Medulla oblongata (tissue), 1 donor: ENCODE results near the gene SLC66A1.
"Not testable (repeated sequence)": the region's sequence is repeated elsewhere in the genome, so short reads cannot be mapped to it uniquely, and the experiment has no call there.

Experiments used
- DNase-seq: peaks from one replicate; pipeline ENCODE4 v3.0.0-alpha.2; 2015; ENCODE audit errors: extremely low spot score

Gene SLC66A1, protein sequence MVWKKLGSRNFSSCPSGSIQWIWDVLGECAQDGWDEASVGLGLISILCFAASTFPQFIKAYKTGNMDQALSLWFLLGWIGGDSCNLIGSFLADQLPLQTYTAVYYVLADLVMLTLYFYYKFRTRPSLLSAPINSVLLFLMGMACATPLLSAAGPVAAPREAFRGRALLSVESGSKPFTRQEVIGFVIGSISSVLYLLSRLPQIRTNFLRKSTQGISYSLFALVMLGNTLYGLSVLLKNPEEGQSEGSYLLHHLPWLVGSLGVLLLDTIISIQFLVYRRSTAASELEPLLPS

GRCh38 chr1:19311931-19312781 is at the start of gene SLC66A1, which contains the start of gene AKR7A2:
Gene SLC66A1, plus strand, starts transcription at chr1:19312326. Its CDS starts 5,352 bp downstream, at chr1:19317678.
Gene AKR7A2, minus strand, starts transcription at chr1:19312144. Its CDS starts 20 bp downstream, at chr1:19312124.
- peak; percentile 96 for DNase-seq

DNA sequence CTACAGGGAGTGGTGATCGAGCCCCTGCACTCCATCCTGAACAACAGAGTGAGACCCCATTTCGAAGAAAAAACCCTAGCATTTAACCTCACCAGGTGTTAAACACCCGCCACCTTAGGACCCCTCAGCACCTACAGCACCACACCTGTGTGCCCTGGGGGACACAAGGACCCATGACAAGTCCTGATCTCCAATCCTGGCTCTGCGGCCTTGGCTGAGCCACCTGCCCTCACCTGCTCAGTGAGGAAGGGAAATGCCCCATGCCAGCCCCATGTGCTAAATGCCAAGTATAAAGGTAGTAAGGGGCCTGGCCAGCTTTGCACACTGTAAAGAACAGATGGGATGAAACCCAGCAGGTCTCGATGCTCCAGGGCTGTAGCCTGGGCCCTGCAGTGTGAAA is 49.4 kb upstream of the SLC66A1 start:
- no peak for DNase-seq

- DNase-seq = no peak
These were observed 43.7 kb upstream of the SLC66A1 start for GRCh38 chr1:19268445-19268844.

DNA sequence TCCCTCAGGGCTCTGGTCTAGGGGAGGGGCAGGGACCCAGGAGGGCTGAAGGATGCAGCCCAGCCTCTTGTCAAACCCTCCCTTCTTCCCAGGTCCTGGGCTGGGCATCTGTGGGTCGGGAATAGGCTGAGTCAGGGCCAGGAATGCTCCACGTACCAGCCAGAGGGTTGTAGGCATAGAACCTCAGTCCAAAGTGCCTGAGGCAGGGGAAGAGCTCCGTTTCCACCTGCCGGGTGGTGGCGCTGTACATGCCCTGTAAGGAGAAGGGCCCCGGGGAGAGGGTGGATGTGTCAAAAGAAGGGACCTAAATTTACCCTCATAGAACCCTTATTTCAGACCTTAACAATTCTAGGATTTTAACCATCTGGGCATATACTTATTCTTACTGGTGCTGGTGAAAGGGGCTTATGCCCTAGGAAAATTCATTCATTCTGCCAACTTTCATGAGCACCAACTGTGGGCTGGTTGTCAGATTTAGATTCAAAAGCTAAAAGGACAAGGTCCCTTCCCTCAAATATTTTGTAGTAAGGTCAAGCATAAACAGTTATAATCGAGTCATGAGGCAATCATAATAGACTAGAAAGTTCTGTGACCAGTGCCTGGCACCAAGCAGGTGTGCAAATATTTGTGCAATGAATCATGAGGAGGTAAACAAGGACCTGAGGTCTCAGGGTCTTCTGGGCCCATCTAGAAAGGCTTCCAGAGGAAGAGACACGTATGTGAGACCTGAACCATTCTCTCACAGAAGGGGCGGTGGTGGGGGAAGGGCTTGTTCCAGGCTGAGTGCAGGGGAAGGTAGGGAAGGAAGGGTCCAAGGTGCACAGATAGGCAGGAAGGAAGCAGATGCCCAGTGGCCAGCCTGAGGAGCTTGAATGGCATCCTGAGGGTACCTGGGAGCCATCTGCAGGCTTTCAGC is 42.4 kb upstream of the SLC66A1 start:
- not testable (repeated sequence) for DNase-seq

DNA sequence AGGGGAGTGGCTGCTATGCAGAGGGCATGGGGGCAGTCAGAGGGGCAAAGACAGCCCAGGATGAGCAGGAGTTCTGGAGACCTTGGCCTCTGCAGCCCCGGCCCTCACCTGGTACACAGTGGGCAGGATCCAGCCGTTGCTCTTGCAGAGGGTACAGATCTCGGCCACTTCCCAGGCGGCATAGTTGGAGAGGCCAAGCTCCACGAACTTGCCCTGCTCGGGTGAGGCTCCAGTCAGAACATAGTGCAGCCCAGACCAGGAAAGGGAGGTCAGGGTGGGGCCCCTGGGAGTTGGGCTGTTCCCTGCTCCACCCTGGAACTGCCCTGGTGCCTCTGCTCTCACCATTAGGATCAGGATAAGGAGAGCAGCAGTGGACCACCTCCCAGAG is 41.8 kb upstream of the SLC66A1 start:
- not testable (repeated sequence) for DNase-seq

DNA sequence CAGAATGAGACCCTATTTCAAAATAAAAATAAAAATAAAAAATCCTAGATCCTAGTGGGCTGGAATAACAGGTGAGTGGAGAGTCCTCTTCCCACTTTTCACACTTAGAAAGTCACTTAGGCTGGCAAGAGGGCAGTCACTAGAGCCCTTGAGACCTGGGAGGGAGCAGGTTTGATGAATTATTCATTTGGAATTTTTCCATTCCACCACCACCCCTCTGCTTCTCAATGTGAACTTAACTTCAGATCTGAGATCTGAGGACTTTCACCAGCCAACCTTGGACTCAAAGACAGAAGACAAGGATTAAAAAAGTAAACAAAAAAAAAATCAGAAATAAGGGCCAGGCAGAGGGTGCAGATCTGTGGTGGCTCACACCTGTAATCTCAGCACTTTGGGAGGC is 40.1 kb upstream of the SLC66A1 start:
- no peak for DNase-seq

DNA sequence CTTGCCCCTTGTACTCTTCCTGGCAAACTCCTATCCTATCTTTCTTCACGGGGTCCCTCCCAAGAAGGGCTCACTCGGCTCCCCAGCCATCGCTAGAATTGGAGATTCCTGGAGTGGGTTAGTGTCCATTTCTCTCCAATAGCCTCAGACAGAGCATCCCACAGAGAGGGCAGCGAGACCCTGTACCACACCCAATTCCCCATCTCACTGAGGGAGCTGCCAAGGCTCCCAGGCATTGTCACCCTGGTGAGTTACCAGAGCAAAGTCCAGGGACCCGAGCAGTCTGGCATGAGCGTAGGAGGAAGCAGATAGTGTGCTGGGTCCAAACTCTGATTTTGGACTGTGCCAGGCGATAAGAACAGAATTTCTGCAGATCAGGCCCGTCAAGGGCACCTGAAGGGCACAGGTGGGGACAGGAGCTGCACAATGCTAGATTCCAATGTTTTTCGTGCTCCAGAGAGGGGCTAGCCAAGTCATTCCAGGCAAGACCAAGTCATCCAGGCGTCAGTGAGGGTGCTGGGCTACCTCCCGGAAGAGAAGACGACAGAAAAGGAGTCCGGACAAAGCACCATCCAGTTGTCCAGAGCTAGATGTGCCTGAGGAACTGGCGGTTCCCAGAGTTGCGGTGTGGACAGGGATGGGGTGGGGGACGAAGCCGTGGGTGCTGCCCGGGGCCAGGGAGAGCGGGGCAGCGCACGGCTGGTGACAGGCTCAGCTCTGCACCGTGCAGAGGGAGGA is 38.9 kb upstream of the SLC66A1 start:
- DNase-seq = no peak

- not testable (repeated sequence) for DNase-seq
These were observed 38.1 kb upstream of the SLC66A1 start for GRCh38 chr1:19273844-19274531.

DNA sequence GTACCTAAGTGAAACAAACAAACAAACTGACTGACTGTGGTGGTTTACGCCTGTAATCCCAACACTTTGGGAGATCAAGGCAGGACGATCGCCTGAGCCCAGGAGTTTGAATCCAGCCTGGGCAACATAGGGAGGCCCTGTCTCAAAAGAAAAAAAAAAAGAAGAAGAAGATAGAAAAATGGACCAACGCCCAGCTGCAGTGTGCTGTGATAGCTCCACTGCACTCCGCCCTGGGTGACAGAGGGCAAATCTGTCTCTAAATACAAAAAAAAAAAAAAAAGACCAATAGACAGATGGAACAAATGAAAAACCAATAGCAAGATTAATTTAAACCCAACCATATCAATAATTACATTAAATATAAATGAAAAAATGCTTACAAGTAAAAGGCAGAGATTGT is 37.5 kb upstream of the SLC66A1 start:
- DNase-seq = no peak

GRCh38 chr1:19283891-19284290 is 28.2 kb upstream of the SLC66A1 start:
- DNase-seq = no peak

DNA sequence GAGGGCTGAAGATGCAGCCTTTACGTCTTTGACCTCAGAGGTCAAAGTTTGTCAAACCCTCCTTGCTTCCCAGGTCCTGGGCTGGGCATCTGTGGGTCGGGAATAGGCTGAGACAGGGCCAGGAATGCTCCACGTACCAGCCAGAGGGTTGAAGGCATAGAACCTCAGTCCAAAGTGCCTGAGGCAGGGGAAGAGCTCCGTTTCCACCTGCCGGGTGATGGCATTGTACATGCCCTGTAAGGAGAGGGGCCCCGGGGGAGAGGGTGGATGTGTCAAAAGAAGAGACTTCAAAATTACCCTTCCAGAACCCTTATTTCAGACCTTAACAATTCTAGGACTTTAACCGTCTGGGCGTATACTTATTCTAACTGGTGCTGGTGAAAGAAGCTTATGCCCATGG is 27.2 kb upstream of the SLC66A1 start:
- no peak for DNase-seq

DNA sequence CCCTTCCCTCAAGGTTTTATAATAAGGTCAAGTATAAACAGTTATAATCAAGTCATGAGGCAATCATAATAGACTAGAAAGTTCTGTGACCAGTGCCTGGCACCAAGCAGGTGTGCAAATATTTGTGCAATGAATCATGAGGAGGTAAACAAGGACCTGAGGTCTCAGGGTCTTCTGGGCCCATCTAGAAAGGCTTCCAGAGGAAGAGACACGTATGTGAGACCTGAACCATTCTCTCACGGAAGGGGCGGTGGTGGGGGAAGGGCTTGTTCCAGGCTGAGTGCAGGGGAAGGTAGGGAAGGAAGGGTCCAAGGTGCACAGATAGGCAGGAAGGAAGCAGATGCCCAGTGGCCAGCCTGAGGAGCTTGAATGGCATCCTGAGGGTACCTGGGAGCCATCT is 26.8 kb upstream of the SLC66A1 start:
- DNase-seq = not testable (repeated sequence)

DNA sequence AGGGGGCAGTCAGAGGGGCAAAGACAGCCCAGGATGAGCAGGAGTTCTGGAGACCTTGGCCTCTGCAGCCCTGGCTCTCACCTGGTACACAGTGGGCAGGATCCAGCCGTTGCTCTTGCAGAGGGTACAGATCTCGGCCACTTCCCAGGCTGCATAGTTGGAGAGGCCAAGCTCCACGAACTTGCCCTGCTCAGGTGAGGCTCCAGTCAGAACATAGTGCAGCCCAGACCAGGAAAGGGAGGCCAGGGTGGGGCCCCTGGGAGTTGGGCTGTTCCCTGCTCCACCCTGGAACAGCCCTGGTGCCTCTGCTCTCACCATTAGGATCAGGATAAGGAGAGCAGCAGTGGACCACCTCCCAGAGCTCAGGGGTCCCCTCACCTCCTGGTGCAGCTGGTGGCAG is 26.3 kb upstream of the SLC66A1 start:
- not testable (repeated sequence) for DNase-seq

- DNase-seq = no peak
These were observed 24.5 kb upstream of the SLC66A1 start for GRCh38 chr1:19287436-19288185.

- DNase-seq = peak; percentile 65
These were observed 23.5 kb upstream of the SLC66A1 start, which contains the start of gene AKR7A3 for GRCh38 chr1:19288324-19289241. Gene AKR7A3, minus strand, starts transcription at chr1:19288770. Its CDS starts 61 bp downstream, at chr1:19288709.

DNA sequence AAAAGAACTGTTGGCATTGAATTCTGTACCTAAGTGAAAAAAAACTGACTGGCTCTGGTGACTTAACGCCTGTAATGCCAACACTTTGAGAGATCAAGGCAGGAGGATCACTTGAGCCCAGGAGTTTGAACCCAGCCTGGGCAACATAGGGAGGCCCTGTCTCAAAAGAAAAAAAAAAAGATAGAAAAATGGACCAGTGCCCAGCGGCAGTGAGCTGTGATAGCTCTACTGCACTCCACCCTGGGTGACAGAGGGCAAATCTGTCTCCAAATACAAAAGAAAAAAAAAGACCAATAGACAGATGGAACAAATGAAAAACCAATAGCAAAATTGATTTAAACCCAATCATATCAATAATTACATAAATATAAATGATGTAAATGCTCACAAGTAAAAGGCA is 22.9 kb upstream of the SLC66A1 start:
- DNase-seq = no peak

GRCh38 chr1:19294638-19295037 is 17.5 kb upstream of the SLC66A1 start:
- no peak for DNase-seq

- DNase-seq = no peak
These were observed 11.9 kb upstream of the SLC66A1 start for GRCh38 chr1:19300211-19300610.

DNA sequence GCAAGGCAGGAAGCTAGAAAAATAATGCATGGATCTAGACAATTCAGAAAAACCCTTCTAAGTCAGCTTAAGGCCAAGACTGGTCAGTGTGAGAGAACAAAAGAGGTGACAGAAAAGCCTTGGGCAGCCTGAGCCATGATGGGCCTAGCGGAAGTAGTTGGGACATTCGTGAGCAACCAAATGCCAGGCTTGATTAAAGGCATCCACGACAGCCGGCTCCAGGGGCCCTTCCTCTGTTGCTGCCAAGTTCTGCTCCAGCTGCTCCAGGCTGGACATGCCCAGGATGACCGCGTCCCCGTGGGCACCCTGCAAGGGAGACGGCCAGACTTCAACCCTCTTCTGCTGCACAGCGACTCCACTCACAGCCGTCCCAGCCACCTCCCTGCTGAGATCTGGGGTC is 8.0 kb upstream of the SLC66A1 start:
- not testable (repeated sequence) for DNase-seq
